B cell (primary cell): Measurements from ENCODE around the gene BRWD1.

Experiments
- CTCF ChIP-seq: fragments of 200-600 bp; IDR thresholded peaks from one replicate; pipeline ENCODE4 v1.8.0; 2022; ENCODE audit warnings: antibody characterized with exemption, mild to moderate bottlenecking
- EZH2 ChIP-seq: IDR thresholded peaks from 2 replicates; pipeline ENCODE4 v1.6.1; 2012; ENCODE audit warnings: borderline replicate concordance, low read depth, mild to moderate bottlenecking, moderate library complexity, low read length; ENCODE audit not compliant: insufficient read depth, poor library complexity, severe bottlenecking

GRCh38 chr21:39327727-39328126, 14.3 kb upstream of the BRWD1 start:
- no peak for TF ChIP-seq CTCF
- no peak for TF ChIP-seq EZH2
